ENCODE data around the gene GNGT2.
A peak's percentile ranks its signal among the peaks of the same experiment; 100 is the strongest.

Gene GNGT2

DNA sequence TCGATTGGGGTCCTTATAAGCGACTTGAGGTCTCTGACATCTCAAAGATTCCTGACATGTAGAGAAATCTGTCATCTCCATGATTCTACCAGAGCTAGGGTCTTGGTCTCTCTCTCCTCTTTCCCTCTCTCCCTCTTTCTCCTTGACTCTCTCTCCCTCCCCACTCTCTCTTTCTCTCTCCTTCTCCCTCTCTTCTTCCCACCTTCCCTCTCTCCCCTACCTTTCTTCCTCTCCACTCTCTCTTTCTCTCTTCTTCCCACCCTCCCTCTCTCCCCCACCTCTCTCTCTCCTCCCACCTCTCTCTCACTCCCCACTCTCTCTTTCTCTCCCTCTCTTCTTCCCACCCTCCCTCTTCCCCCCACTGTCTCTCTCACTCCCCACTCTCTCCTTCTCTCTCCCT lies 45.2 kb downstream of the GNGT2 start:
- Histone ChIP-seq H3K4me1 (ENCODE audit: control insufficient read depth, insufficient read depth, low read length) (no peaks in the 10 kb centered on the region), H3K4me3 (ENCODE audit: low read depth, low read length) (no peak overlapping the region), H3K36me3 (ENCODE audit: control insufficient read depth in 2 of 2, insufficient read depth in 1 of 2, low read length in 2 of 2) (no peaks in the 10 kb centered on the region), H3K9me3 (ENCODE audit: control insufficient read depth, insufficient read depth, low read depth, low read length) (no peaks in the 10 kb centered on the region), H3K27ac (ENCODE audit: extremely low read depth, low read depth, low read length) (no peak overlapping the region)
- POLR2A ChIA-PET = no interaction called here
- CTCF ChIA-PET = no interaction called here
- TF ChIP-seq ZNF530 (tag by site-specific recombination; IDR thresholded peaks at IDR 0.05; ENCODE audit: low read depth) = no peak
- no peak for TF ChIP-seq HOXC10 (CRISPR knock-in tag; IDR thresholded peaks at IDR 0.05)
- no peak for TF ChIP-seq PRDM4 (tag by site-specific recombination; IDR thresholded peaks at IDR 0.05)
- TF ChIP-seq ZNF433 (tag by site-specific recombination; IDR thresholded peaks at IDR 0.05; ENCODE audit: low read depth) = no peak
- no peak for TF ChIP-seq PRDM2 (tag by site-specific recombination; IDR thresholded peaks at IDR 0.05; ENCODE audit: borderline replicate concordance)
- TF ChIP-seq EGR2 (tag by site-specific recombination; IDR thresholded peaks at IDR 0.05; ENCODE audit: low read depth) = 0 out of 2 replicates have a peak, but pooled peaks have one; percentile 28
- no peak for TF ChIP-seq SP3 (tag by site-specific recombination; IDR thresholded peaks at IDR 0.05)
- TF ChIP-seq ZNF558 (tag by site-specific recombination; IDR thresholded peaks at IDR 0.05) = no peak
- TF ChIP-seq ZNF169 (tag by site-specific recombination; IDR thresholded peaks at IDR 0.05) = 0 out of 2 replicates have a peak, but pooled peaks have one; percentile 44
- no peak for TF ChIP-seq ZNF366 (tag by site-specific recombination; conservative IDR thresholded peaks at IDR 0.05)
- no peak for TF ChIP-seq PBX3 (CRISPR knock-in tag; IDR thresholded peaks at IDR 0.05)
- no peak for TF ChIP-seq ZNF585B (tag by site-specific recombination; IDR thresholded peaks at IDR 0.05)
- TF ChIP-seq ZNF561 (tag by site-specific recombination; IDR thresholded peaks at IDR 0.05; ENCODE audit: borderline replicate concordance) = no peak
- TF ChIP-seq ZNF350 (tag by site-specific recombination; IDR thresholded peaks at IDR 0.05) = no peak
- no peak for TF ChIP-seq GLI4 (tag by site-specific recombination; IDR thresholded peaks at IDR 0.05)
- TF ChIP-seq, protein P1, sequence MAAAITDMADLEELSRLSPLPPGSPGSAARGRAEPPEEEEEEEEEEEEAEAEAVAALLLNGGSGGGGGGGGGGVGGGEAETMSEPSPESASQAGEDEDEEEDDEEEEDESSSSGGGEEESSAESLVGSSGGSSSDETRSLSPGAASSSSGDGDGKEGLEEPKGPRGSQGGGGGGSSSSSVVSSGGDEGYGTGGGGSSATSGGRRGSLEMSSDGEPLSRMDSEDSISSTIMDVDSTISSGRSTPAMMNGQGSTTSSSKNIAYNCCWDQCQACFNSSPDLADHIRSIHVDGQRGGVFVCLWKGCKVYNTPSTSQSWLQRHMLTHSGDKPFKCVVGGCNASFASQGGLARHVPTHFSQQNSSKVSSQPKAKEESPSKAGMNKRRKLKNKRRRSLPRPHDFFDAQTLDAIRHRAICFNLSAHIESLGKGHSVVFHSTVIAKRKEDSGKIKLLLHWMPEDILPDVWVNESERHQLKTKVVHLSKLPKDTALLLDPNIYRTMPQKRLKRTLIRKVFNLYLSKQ (tag by site-specific recombination; IDR thresholded peaks at IDR 0.05; ENCODE audit: borderline replicate concordance) = no peak
- no peak for TF ChIP-seq ZNF324 (tag by site-specific recombination; IDR thresholded peaks at IDR 0.05)
- no peak for TF ChIP-seq GLIS1 (tag by site-specific recombination; IDR thresholded peaks at IDR 0.05)
- TF ChIP-seq, protein P2, sequence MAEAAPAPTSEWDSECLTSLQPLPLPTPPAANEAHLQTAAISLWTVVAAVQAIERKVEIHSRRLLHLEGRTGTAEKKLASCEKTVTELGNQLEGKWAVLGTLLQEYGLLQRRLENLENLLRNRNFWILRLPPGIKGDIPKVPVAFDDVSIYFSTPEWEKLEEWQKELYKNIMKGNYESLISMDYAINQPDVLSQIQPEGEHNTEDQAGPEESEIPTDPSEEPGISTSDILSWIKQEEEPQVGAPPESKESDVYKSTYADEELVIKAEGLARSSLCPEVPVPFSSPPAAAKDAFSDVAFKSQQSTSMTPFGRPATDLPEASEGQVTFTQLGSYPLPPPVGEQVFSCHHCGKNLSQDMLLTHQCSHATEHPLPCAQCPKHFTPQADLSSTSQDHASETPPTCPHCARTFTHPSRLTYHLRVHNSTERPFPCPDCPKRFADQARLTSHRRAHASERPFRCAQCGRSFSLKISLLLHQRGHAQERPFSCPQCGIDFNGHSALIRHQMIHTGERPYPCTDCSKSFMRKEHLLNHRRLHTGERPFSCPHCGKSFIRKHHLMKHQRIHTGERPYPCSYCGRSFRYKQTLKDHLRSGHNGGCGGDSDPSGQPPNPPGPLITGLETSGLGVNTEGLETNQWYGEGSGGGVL (tag by site-specific recombination; IDR thresholded peaks at IDR 0.05) = 0 out of 2 replicates have a peak, but pooled peaks have one; percentile 12
- TF ChIP-seq ZIC2 (tag by site-specific recombination; IDR thresholded peaks at IDR 0.05) = no peak
- no peak for TF ChIP-seq CTCF (tag by site-specific recombination; IDR thresholded peaks at IDR 0.05)
- TF ChIP-seq, protein P3, sequence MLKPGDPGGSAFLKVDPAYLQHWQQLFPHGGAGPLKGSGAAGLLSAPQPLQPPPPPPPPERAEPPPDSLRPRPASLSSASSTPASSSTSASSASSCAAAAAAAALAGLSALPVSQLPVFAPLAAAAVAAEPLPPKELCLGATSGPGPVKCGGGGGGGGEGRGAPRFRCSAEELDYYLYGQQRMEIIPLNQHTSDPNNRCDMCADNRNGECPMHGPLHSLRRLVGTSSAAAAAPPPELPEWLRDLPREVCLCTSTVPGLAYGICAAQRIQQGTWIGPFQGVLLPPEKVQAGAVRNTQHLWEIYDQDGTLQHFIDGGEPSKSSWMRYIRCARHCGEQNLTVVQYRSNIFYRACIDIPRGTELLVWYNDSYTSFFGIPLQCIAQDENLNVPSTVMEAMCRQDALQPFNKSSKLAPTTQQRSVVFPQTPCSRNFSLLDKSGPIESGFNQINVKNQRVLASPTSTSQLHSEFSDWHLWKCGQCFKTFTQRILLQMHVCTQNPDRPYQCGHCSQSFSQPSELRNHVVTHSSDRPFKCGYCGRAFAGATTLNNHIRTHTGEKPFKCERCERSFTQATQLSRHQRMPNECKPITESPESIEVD (tag by site-specific recombination; IDR thresholded peaks at IDR 0.05) = no peak

Measured in HEK293 (cell line).